Activated T-helper 1 cell treated with anti-CD3 and anti-CD28 coated beads, Interleukin-2, amount 50 U/mL, for 16 hours (primary cell): ENCODE measurements around the gene CCDC28B.

ENCODE experiments used
- DNase-seq, 2 donors: peaks; one replicate each; pipeline ENCODE4 v3.0.0-alpha.2; 2020; ENCODE audit warnings: low read depth in 1 of 2, low spot score in 1 of 2

The CCDC28B gene

DNA sequence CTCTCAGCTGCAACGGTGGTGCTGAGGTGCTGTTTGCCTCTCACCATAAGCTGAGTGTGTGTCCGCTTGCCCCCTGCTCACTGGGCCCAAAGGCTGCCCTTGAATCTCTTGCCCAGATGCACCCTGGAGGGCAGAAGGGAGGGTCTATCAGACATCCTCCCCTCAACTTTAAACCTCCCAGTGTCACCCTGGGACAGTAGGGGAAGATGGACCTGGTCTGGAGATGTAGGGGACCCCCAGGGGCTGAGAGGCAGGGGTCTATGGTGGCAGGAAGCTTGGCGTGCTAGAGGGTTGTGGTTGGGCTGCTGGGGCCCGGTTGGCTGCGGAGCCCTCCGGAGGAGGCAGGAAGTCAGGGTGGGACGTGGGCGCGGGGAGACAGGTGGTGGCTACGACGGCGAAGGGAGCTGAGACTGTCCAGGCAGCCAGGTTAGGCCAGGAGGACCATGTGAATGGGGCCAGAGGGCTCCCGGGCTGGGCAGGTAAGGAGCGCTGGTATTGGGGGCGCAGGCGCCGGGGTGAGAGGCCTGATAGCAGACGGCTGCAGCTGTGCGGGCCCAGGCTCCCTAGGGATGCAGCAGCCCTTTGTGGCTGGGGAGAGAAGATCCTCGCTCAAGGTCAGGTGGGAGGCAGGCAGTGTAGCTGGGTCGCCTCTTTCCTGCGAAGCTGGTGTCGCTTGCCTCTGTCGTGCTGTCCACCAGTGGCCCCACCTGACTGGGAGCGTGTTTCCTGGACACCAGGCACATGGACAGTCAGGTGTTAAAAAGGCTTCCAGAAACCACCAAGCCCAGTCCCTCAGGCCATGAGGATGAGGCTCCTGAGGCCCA, 50.7 kb downstream of the CCDC28B start, which contains the start of gene LCK:
Gene LCK, plus strand, starts transcription at position 373 of the 824 bp plus-strand sequence. CDS start 23,065 bp downstream, outside the sequence.
- DNase-seq: peak; percentile 41 to 43
